T-cell (primary cell): ENCODE data around the gene GH2. TPM values are rescaled to one million over a fixed set of nuclear protein-coding genes. Genes with fewer than 3 reads are reported as not detected.
A peak's percentile ranks its signal among the peaks of the same experiment; 100 is the strongest.

ENCODE experiments used
- ATAC-seq, 4 experiments: fragments of 200-7000 bp in 3 of 4; fragments of 150-1000 bp in 1 of 4; cut with Tn5 transposase; replicated peaks in 1 of 4; 1 replicate in 3 of 4; 2 replicates in 1 of 4; pipeline ENCODE4 v1.10.0; 2021; ENCODE audit warnings: moderate library complexity in 3 of 4, mild to moderate bottlenecking in 2 of 4, moderate number of reproducible peaks in 1 of 4
- CTCF ChIA-PET, 2 donors: fragments of 300-600 bp; sonication (Branson Sonifier 250); formaldehyde crosslinking; loops; one replicate each; lab custom pipeline; 2022; ENCODE audit warnings: antibody characterized with exemption in 2 of 2; lab: Charles Lee
- POLR2A ChIA-PET, 2 donors: fragments of 300-600 bp; sonication (Branson Sonifier 250); formaldehyde crosslinking; loops; one replicate each; lab custom pipeline; 2022; ENCODE audit warnings: antibody characterized with exemption in 2 of 2; lab: Charles Lee
- DNase-seq, 35 experiments: peaks; one replicate each; pipeline versions ENCODE4 v3.0.0 to v3.0.0-alpha.2; 2013 to 2023
- H3K27ac ChIP-seq: one replicate; pipeline ENCODE4 v1.5.1; 2013; ENCODE audit warnings: low read length
- H3K27me3 ChIP-seq, 2 experiments: replicated peaks in 1 of 2; 1 replicate in 1 of 2; 2 replicates in 1 of 2; pipeline versions ENCODE4 v1.6.1 to v1.7.0; 2013; ENCODE audit warnings: low read length in 1 of 2, mixed read lengths in 1 of 2; ENCODE audit not compliant: control insufficient read depth in 2 of 2, insufficient read depth in 2 of 2; ENCODE audit errors: extremely low read depth in 1 of 2
- H3K36me3 ChIP-seq, 2 donors: 1 replicate in 1 of 2; 2 replicates in 1 of 2; pipeline versions ENCODE4 v1.6.1 to v1.7.0; 2013; ENCODE audit warnings: low read length in 1 of 2; ENCODE audit not compliant: control insufficient read depth in 2 of 2, insufficient read depth in 1 of 2; ENCODE audit errors: extremely low read depth in 1 of 2
- H3K4me1 ChIP-seq, 2 experiments: 1 replicate in 1 of 2; 2 replicates in 1 of 2; pipeline versions ENCODE4 v1.6.1 to v1.7.0; 2013; ENCODE audit warnings: low read length in 2 of 2, mixed read lengths in 1 of 2; ENCODE audit not compliant: insufficient read depth in 2 of 2, control insufficient read depth in 1 of 2; ENCODE audit errors: extremely low read depth in 1 of 2
- H3K4me3 ChIP-seq, 2 donors: 1 replicate in 1 of 2; 2 replicates in 1 of 2; pipeline versions ENCODE4 v1.5.1 to v1.7.0; 2013; ENCODE audit warnings: mild to moderate bottlenecking in 2 of 2, low read length in 1 of 2, moderate library complexity in 1 of 2; ENCODE audit not compliant: control insufficient read depth in 1 of 2; ENCODE audit errors: extremely low read depth in 1 of 2
- H3K9me3 ChIP-seq: 2 replicates; pipeline ENCODE4 v1.7.0; 2013
- H3K27ac Mint-ChIP-seq, 2 donors: one replicate each; pipeline ENCODE4 v1.8.0; 2020 to 2021; ENCODE audit warnings: mild to moderate bottlenecking in 2 of 2, mixed read lengths in 2 of 2
- H3K27me3 Mint-ChIP-seq, 2 donors: one replicate each; pipeline ENCODE4 v1.8.0; 2021 to 2022; ENCODE audit warnings: mixed read lengths in 2 of 2
- H3K36me3 Mint-ChIP-seq: one replicate; pipeline ENCODE4 v1.8.0; 2021; ENCODE audit warnings: mixed read lengths
- H3K4me1 Mint-ChIP-seq, 3 donors: one replicate each; pipeline ENCODE4 v1.8.0; 2020 to 2022; ENCODE audit warnings: mixed read lengths in 3 of 3, mild to moderate bottlenecking in 1 of 3
- H3K4me3 Mint-ChIP-seq, 3 donors: one replicate each; pipeline ENCODE4 v1.8.0; 2020 to 2022; ENCODE audit warnings: mild to moderate bottlenecking in 3 of 3, mixed read lengths in 3 of 3, moderate library complexity in 3 of 3
- H3K9me3 Mint-ChIP-seq, 3 donors: one replicate each; pipeline ENCODE4 v1.8.0; 2020 to 2022; ENCODE audit warnings: mixed read lengths in 3 of 3
- WGBS: methylation state at CpG from one replicate; pipeline ENCODE4 v1.1.5; 2013; ENCODE audit warnings: missing lambda C conversion rate; ENCODE audit not compliant: insufficient coverage; 5-methylcytosine and 5-hydroxymethylcytosine counted together
- total RNA-seq, 35 experiments: library from RNA in 6 of 35; stranded (reverse) in 6 of 35; fragments of 120-200 nt in 1 of 35; gene quantifications; one replicate each; pipeline versions ENCODE4 v1.2.1 to v1.2.4 and lab custom pipeline; 2013 to 2026

The GH2 gene
- total RNA-seq, 5 donors from 2014 or later (not counting 1 experiment from before 2014, with no cell fraction given): not detected

GRCh38 chr17:63841350-63842172 lies 40.2 kb downstream of the GH2 start:
- Histone ChIP-seq H3K27ac (peak overlapping the region; percentile 55), H3K27me3 (no peaks in the 10 kb centered on the region), H3K4me1 (peaks cover 30 to 62% of the 10 kb centered on the region in 2 experiments), H3K9me3 (no peaks in the 10 kb centered on the region), H3K36me3 (peaks cover 0 to 17% of the 10 kb centered on the region in 2 donors), H3K4me3 (peak overlapping the region; percentile 93 to 94)
- Mint-ChIP-seq H3K4me3 (peak overlapping the region; percentile 92 to 94 (median 94)), H3K9me3 (no peaks in the 10 kb centered on the region), H3K4me1 (peaks cover 39 to 53% (median 45%) of the 10 kb centered on the region in 3 donors), H3K36me3 (peaks cover 7% of the 10 kb centered on the region), H3K27ac (peak overlapping the region; percentile 92), H3K27me3 (no peaks in the 10 kb centered on the region)
- no peak for ATAC-seq
- ChIA-PET CTCF (interaction anchor here in 1 of 2 donors (0.7 kb wide), 2 partner anchors 13 to 243 kb away, joined by 3 to 4 read pairs; no protein-coding TSS in a partner anchor), POLR2A (interaction anchor here in 1 of 2 donors (0.6 kb wide), 1 partner anchor 23 kb away, joined by 3 read pairs; no protein-coding TSS in a partner anchor)
- 4% methylated on average over 26 of the region's 26 CpGs for WGBS
- peak in 1 of 35 experiments; percentile 29 for DNase-seq

- no peaks in the 10 kb centered on the region for H3K27me3 ChIP-seq
- ChIA-PET POLR2A (interaction anchor here (0.6 kb wide), 2 partner anchors 22 to 64 kb away, joined by 3 read pairs; no protein-coding TSS in a partner anchor), CTCF (interaction anchor here (0.7 to 1.0 kb wide), 4 partner anchors 8 to 243 kb away, joined by 3 to 4 read pairs (median 3); no protein-coding TSS in a partner anchor)
- peak overlapping the region; percentile 92 for H3K27ac Mint-ChIP-seq
- ATAC-seq: no peak
- DNase-seq: no peak
- 63% methylated on average over 3 of the region's 4 CpGs for WGBS
- H3K9me3 ChIP-seq: no peaks in the 10 kb centered on the region
- peaks cover 0 to 25% of the 10 kb centered on the region in 2 donors for H3K36me3 ChIP-seq
- H3K36me3 Mint-ChIP-seq: peaks cover 7% of the 10 kb centered on the region
- peak overlapping the region; percentile 93 to 94 for H3K4me3 ChIP-seq
- H3K27ac ChIP-seq: peak overlapping the region; percentile 55
- peaks cover 30 to 64% of the 10 kb centered on the region in 2 experiments for H3K4me1 ChIP-seq
- peaks cover 40 to 56% (median 45%) of the 10 kb centered on the region in 3 donors for H3K4me1 Mint-ChIP-seq
- peak overlapping the region; percentile 92 to 94 (median 94) for H3K4me3 Mint-ChIP-seq
- H3K9me3 Mint-ChIP-seq: no peaks in the 10 kb centered on the region
- no peaks in the 10 kb centered on the region for H3K27me3 Mint-ChIP-seq
Measured at GRCh38 chr17:63840591-63841349, 41.0 kb downstream of the GH2 start.

- peak overlapping the region; percentile 49 for H3K27ac ChIP-seq
- ChIA-PET CTCF (interaction anchor here in 1 of 2 donors (0.6 kb wide), 1 partner anchor 123 kb away, joined by 3 read pairs; no protein-coding TSS in a partner anchor), POLR2A (interaction anchor here (0.5 to 0.6 kb wide), 4 partner anchors 11 to 1662 kb away, joined by 3 to 8 read pairs (median 5); partner anchors contain the start of gene FTSJ3 (in 1 of the 2))
- DNase-seq: no peak
- Mint-ChIP-seq H3K27me3 (no peaks in the 10 kb centered on the region), H3K4me1 (peaks cover 54 to 62% (median 55%) of the 10 kb centered on the region in 3 donors), H3K36me3 (peaks cover 21% of the 10 kb centered on the region), H3K4me3 (peak overlapping the region; percentile 47 to 92 (median 50)), H3K9me3 (no peaks in the 10 kb centered on the region), H3K27ac (peak overlapping the region; percentile 78 to 90)
- H3K27me3 ChIP-seq: no peaks in the 10 kb centered on the region
- peak overlapping the region; percentile 18 to 29 for H3K4me3 ChIP-seq
- H3K9me3 ChIP-seq: no peaks in the 10 kb centered on the region
- 73% methylated on average over 4 of the region's 7 CpGs for WGBS
- peaks cover 30 to 76% of the 10 kb centered on the region in 2 experiments for H3K4me1 ChIP-seq
- peaks cover 4 to 46% of the 10 kb centered on the region in 2 donors for H3K36me3 ChIP-seq
- no peak for ATAC-seq
Measured at GRCh38 chr17:63838631-63839171, 43.0 kb downstream of the GH2 start.

GRCh38 chr17:63837962-63838600 lies 43.7 kb downstream of the GH2 start:
- WGBS: 88% methylated on average over 3 of the region's 5 CpGs
- Histone ChIP-seq H3K9me3 (no peaks in the 10 kb centered on the region), H3K4me1 (peaks cover 28 to 70% of the 10 kb centered on the region in 2 experiments), H3K27ac (peak overlapping the region; percentile 49), H3K4me3 (no peak overlapping the region), H3K36me3 (peaks cover 4 to 52% of the 10 kb centered on the region in 2 donors), H3K27me3 (no peaks in the 10 kb centered on the region)
- Mint-ChIP-seq H3K4me3 (peak overlapping the region in 1 of 3 donors; percentile 92), H3K27ac (peak overlapping the region; percentile 70 to 82), H3K27me3 (no peaks in the 10 kb centered on the region), H3K9me3 (no peaks in the 10 kb centered on the region), H3K36me3 (peaks cover 26% of the 10 kb centered on the region), H3K4me1 (peaks cover 51 to 61% (median 52%) of the 10 kb centered on the region in 3 donors)
- ATAC-seq (no peak), DNase-seq (no peak)
- ChIA-PET POLR2A (no interaction called here), CTCF (no interaction called here)

GRCh38 chr17:63837480-63837879 lies 44.3 kb downstream of the GH2 start:
- Histone ChIP-seq H3K9me3 (no peaks in the 10 kb centered on the region), H3K36me3 (peaks cover 4 to 58% of the 10 kb centered on the region in 2 donors), H3K27me3 (no peaks in the 10 kb centered on the region), H3K4me3 (no peak overlapping the region), H3K4me1 (peaks cover 28 to 72% of the 10 kb centered on the region in 2 experiments), H3K27ac (no peak overlapping the region)
- CTCF ChIA-PET: no interaction called here
- ATAC-seq (no peak), DNase-seq (no peak)
- Mint-ChIP-seq H3K9me3 (no peaks in the 10 kb centered on the region), H3K4me3 (no peak overlapping the region), H3K4me1 (peaks cover 52 to 62% (median 52%) of the 10 kb centered on the region in 3 donors), H3K36me3 (peaks cover 26% of the 10 kb centered on the region), H3K27ac (no peak overlapping the region), H3K27me3 (no peaks in the 10 kb centered on the region)
- POLR2A ChIA-PET: no interaction called here
- WGBS: 98% methylated on average over 9 of the region's 12 CpGs
